Activated T-helper 2 cell treated with anti-CD3 and anti-CD28 coated beads, Interferon-gamma antibody, Interleukin-2, Interleukin-4, amounts not matched to agents 10 μg/mL and 5 μg/mL and 100 μg/mL, durations not matched to agents 14 hours and 24 hours and 36 hours (primary cell): ENCODE measurements around the gene KDM2A. TPM values are rescaled to one million over a fixed set of nuclear protein-coding genes. Genes with fewer than 3 reads are reported as not detected.
"Not testable (repeated sequence)": the region's sequence is repeated elsewhere in the genome, so short reads cannot be mapped to it uniquely, and the experiment has no call there.

Experiments
- DNase-seq: peaks from one replicate; pipeline ENCODE4 v3.0.0; 2021; ENCODE audit warnings: low spot score
- H3K27ac Mint-ChIP-seq: one replicate; pipeline ENCODE4 v1.8.0; 2021; ENCODE audit warnings: mixed read lengths
- H3K27me3 Mint-ChIP-seq: one replicate; pipeline ENCODE4 v1.8.0; 2021; ENCODE audit warnings: low read depth, mixed read lengths
- H3K36me3 Mint-ChIP-seq: one replicate; pipeline ENCODE4 v1.8.0; 2021; ENCODE audit warnings: low read depth, mixed read lengths
- H3K4me1 Mint-ChIP-seq: one replicate; pipeline ENCODE4 v1.8.0; 2021; ENCODE audit warnings: low read depth, mixed read lengths
- H3K4me3 Mint-ChIP-seq: one replicate; pipeline ENCODE4 v1.8.0; 2021; ENCODE audit warnings: low read depth, mild to moderate bottlenecking, moderate library complexity, mixed read lengths
- H3K9me3 Mint-ChIP-seq: one replicate; pipeline ENCODE4 v1.8.0; 2021; ENCODE audit warnings: mixed read lengths
- intact Hi-C: fragments of 100-400 bp; cut with micrococcal nuclease; formaldehyde crosslinking; loops from one replicate; pipeline ENCODE4 v1.15.1; 2023
- total RNA-seq: library from RNA; stranded (reverse); gene quantifications from 2 replicates; pipeline ENCODE4 v1.2.3, GENCODE V29; 2022

Gene KDM2A
- total RNA-seq, 1 donor from 2014 or later = 96.0 TPM

DNA sequence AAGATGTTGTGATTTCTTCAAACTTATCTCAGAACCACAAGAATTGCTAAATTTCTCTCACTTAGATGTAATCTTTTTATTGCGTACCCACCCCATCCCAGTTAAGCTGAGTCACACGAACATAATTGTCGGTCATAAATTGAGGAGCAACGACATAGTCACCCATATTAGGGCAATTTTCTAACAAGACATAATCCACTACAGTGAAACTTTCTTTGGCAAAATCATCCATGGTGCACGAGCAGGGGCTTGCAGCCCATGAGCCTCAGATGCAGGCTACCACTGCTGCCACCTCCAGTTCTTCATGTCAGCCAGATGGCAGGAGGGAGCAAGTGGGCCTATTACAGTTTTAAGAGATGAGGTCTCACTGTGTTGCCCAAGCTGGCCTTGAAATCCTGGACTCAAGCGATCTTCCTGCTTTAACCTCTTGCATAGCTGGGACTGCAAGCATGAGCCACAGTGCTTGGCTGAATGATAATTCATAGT, 77.0 kb downstream of the KDM2A start:
- Mint-ChIP-seq H3K9me3 (no peaks in the 10 kb centered on the region), H3K27me3 (no peaks in the 10 kb centered on the region), H3K4me3 (no peak overlapping the region), H3K36me3 (peaks cover 39% of the 10 kb centered on the region), H3K27ac (no peak overlapping the region), H3K4me1 (no peaks in the 10 kb centered on the region)
- no peak for DNase-seq
- intact Hi-C loops = no loop called here

DNA sequence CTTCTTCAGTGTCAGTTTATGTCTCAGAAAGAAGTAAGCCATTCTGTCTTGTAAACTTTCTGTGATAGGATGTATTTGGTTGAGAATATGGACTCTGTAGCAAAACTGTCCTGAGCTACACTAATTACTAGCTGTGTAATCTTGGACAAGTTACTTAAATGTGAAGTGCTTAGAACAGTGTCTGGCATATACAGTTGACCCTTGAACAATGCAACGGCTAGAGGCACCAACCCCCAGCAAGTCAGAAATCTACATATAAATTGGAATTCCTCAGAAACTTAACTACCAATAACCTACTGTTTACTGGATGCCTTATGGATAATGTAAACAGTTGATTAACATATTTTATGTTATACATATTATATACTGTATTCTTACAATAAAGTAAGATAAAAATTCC, 78.5 kb downstream of the KDM2A start:
- Mint-ChIP-seq H3K4me1 (no peaks in the 10 kb centered on the region), H3K36me3 (peaks cover 37% of the 10 kb centered on the region), H3K4me3 (no peak overlapping the region), H3K9me3 (no peaks in the 10 kb centered on the region), H3K27me3 (no peaks in the 10 kb centered on the region), H3K27ac (no peak overlapping the region)
- DNase-seq = no peak
- intact Hi-C loops = no loop called here

DNA sequence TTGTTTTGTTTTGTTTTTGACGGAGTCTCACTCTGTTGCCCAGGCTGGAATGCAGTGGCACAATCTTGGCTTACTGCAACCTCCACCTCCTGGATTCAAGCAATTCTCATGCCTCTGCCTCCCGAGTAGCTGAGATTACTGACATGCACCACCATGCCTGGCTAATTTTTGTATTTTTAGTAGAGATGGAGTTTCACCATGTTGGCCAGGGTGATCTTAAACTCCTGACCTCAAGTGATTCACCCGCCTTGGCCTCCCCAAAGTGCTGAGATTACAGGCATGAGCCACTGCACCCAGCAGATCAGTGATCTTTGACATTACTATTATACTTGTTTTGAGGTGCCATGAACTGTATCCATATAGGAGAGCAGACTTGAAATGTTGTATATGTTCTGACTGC, 79.7 kb downstream of the KDM2A start:
- H3K27ac Mint-ChIP-seq, H3K27me3 Mint-ChIP-seq, DNase-seq, H3K4me1 Mint-ChIP-seq, intact Hi-C loops, H3K9me3 Mint-ChIP-seq, H3K4me3 Mint-ChIP-seq: not testable (repeated sequence)
- peaks cover 40% of the 10 kb centered on the region for H3K36me3 Mint-ChIP-seq

DNA sequence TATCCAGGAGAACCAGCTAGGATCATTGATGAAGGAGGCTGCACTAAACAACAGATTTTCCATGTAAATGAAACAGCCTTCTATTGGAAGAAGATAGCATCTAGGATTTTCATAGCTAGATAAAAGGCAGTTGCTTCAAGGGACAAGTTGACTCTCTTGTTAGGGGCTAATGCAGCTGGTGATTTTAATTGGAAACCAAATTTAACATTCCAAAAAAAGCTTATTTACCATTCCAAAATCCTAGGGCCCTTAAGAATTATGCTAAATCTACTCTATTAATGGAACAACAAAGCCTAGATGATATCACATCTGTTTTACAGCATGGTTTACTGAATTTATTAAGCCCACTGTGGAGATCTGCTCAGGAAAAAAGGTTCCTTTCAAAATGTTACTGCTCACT, 80.7 kb downstream of the KDM2A start:
- Mint-ChIP-seq H3K36me3 (peaks cover 33% of the 10 kb centered on the region), H3K4me1 (no peaks in the 10 kb centered on the region), H3K27me3 (no peaks in the 10 kb centered on the region), H3K4me3 (no peak overlapping the region), H3K27ac (no peak overlapping the region), H3K9me3 (no peaks in the 10 kb centered on the region)
- intact Hi-C loops = no loop called here
- no peak for DNase-seq

DNA sequence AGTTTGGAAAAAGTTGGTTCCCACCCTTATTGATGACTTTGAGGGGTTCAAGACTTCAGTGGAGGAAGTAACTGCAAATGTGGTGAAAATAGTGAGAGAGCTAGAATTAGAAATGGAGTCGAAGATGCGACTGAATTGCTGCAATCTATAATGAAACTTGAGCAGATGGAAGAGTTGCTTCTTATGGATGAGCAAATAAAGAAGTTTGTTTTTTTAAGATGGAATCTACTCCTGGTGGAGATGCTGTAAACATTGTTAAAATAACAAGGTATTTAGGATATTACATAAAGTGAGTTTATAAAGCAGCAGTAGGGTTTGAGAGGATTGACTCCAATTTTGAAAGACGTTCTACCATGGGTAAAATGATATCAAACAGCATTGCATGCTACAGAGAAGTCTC, 83.0 kb downstream of the KDM2A start:
- Mint-ChIP-seq H3K9me3 (no peaks in the 10 kb centered on the region), H3K36me3 (peaks cover 28% of the 10 kb centered on the region), H3K27me3 (no peaks in the 10 kb centered on the region), H3K4me3 (no peak overlapping the region), H3K27ac (no peak overlapping the region), H3K4me1 (no peaks in the 10 kb centered on the region)
- DNase-seq = no peak
- intact Hi-C loops = no loop called here

DNA sequence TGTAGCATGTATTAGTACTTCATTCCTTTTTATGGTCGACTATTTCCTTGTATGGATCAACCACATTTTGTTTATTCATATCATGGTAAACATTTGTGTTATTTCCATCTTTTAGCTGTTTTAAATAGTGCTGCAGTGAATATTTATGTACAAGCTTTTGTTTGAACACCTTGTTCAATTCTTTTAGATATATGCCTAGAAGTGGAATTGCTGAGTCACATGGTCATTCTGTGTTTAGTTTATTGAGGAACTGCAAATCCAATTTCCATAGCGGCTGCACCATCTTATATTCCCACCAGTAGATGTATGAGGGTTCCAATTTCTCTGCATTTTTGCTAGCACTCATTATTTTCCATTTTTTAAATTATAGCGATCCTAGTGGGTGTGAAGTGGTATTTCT, 85.8 kb downstream of the KDM2A start:
- H3K27me3 Mint-ChIP-seq = no peaks in the 10 kb centered on the region
- no peak overlapping the region for H3K4me3 Mint-ChIP-seq
- no peak for DNase-seq
- intact Hi-C loops = no loop called here
- H3K27ac Mint-ChIP-seq = no peak overlapping the region
- no peaks in the 10 kb centered on the region for H3K9me3 Mint-ChIP-seq
- no peaks in the 10 kb centered on the region for H3K4me1 Mint-ChIP-seq
- peaks cover 26% of the 10 kb centered on the region for H3K36me3 Mint-ChIP-seq

DNA sequence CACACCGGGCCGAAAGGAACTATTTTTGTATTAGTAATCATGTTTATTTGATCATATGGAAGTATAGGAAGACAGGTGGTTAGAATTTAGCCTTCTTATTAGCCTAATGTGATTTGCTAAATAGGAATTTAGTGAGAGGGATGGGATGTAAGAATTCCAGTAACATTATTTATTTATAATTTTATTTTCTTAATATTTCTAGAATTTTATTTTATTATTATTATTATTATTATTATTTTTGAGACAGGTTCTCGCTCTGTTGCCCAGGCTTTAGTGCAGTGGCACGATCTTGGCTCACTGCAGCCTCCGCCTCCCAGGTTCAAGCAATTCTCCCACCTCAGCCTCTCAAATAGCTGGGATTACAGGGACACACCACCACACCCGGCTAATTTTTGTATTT, 90.2 kb downstream of the KDM2A start:
- not testable (repeated sequence) for H3K27ac Mint-ChIP-seq, H3K4me3 Mint-ChIP-seq

DNA sequence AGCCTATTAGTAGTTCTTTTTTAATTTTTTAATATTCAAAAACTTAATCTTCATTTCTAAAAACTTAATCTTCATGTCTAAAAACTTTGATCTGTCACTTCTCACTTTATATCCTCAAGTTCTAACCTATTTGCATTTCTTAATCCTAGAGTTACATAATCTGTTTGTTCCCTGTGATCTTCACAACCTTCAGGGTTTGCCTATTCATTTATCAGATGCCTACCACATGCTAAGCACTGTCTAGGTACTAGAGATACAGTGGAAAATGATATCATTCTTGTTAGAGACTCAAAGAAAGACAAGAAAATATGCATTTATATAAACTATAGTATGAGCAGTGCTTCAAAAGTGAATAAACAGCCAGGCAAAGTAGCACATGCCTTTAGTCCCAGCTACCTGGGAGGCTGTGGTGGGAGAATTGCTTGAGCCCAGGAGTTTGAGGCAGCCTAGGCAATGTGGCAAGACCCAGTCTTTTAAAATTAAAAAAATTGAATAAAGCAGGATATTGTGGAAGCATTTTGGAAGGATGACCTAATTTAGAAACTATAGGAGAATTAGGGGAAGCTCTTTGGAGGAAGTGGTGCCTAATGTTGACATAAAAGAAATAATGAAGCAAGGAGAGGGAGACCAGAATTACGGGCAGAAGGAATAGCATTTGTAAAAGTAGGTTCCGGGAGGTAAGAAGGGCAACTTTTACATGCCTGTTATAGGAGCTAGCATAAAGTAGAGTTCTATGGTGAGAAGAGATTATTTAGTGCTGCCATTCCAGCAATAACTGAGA, 92.8 kb downstream of the KDM2A start:
- Mint-ChIP-seq H3K27me3 (no peaks in the 10 kb centered on the region), H3K4me3 (no peak overlapping the region), H3K36me3 (peaks cover 41% of the 10 kb centered on the region), H3K9me3 (no peaks in the 10 kb centered on the region), H3K27ac (no peak overlapping the region), H3K4me1 (peaks cover 1% of the 10 kb centered on the region)
- DNase-seq = no peak
- intact Hi-C loops = no loop called here

More for the DNA sequence above, 90.2 kb downstream of the KDM2A start:
- H3K27me3 Mint-ChIP-seq, H3K9me3 Mint-ChIP-seq, H3K4me1 Mint-ChIP-seq, intact Hi-C loops, DNase-seq: not testable (repeated sequence)
- peaks cover 31% of the 10 kb centered on the region for H3K36me3 Mint-ChIP-seq

DNA sequence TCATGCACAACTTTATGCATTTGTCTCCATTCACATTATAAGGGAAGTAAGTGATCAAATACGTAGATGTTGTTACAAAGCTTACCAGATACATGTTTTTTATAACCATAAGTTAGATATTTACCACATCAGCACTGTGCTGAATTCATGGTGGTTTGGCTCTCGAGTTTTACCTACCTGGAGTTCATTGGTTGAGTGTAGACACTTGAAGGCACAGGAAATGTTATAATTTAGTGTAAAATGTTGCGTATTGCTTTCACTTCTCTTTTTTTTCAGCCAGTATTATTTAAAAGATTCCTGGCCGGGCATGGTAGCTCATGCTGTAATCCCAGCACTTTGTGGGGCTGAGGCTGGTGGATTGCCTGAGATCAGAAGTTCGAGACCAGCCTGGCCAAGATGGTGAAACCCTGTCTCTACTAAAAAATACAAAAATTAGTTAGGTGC, 94.1 kb downstream of the KDM2A start:
- Mint-ChIP-seq H3K4me1 (peaks cover 1% of the 10 kb centered on the region), H3K4me3 (no peak overlapping the region), H3K9me3 (no peaks in the 10 kb centered on the region), H3K27ac (no peak overlapping the region), H3K27me3 (no peaks in the 10 kb centered on the region), H3K36me3 (peaks cover 48% of the 10 kb centered on the region)
- no peak for DNase-seq
- intact Hi-C loops = no loop called here

DNA sequence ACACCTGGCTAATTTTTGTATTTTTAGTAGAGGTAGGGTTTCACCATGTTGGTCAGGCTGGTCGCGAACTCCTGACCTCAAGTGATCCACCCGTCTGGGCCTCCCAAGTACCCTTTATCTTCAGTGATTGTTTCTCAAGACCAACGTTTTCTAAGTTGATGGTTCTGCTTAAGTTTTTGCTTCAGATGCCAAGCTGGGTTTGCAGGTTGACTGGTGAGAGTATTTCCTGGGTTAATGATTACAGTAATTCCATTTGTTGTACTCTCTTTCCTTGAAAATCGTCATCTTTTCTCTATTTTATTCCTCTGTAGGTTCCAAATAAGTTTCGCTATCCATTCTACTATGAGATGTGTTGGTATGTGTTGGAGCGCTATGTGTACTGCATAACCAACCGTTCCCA, 108.7 kb downstream of the KDM2A start:
- Mint-ChIP-seq H3K36me3 (peaks cover 60% of the 10 kb centered on the region), H3K4me1 (peaks cover 5% of the 10 kb centered on the region), H3K27me3 (no peaks in the 10 kb centered on the region), H3K9me3 (no peaks in the 10 kb centered on the region), H3K27ac (no peak overlapping the region), H3K4me3 (no peak overlapping the region)
- no peak for DNase-seq
- intact Hi-C loops = no loop called here

DNA sequence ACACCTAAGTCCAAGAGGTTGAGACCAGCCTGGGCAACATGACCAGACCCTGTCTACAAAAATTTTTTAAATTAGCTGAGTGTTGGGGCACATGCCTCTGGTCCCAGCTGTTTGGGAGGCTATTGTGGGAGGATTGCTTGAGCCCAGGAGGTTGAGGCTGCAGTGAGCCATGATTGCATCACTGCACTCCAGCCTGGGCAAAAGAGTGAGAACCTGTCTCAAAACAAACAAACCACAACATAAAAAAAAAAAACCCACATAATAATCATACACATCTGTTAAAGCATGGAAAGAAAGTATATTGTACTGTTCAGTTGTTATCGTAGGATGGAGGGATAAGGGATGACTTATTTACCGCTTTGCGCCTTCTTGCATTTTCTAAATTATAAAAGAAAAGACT, 111.3 kb downstream of the KDM2A start:
- Mint-ChIP-seq H3K36me3 (peaks cover 60% of the 10 kb centered on the region), H3K4me1 (peaks cover 15% of the 10 kb centered on the region), H3K9me3 (no peaks in the 10 kb centered on the region), H3K27ac (no peak overlapping the region), H3K4me3 (no peak overlapping the region), H3K27me3 (no peaks in the 10 kb centered on the region)
- intact Hi-C loops = no loop called here
- DNase-seq = no peak

DNA sequence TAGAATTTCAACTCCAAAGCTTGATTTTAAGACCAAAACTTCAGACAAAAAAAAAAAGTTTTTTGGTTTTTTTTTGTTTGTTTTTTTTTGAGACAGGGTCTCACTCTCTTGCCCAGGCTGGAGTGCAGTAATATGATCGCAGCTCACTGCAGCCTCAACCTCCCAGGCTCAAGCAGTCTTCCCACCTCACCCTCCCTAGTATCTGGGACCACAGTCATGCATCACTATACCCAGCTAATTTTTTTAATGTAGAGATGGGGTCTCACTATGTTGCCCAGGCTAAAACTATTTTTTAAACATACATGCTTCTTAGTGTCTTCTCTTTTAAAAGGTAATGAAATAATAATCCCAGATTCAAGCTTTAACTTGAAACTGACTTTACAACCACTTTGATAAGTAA, 111.8 kb downstream of the KDM2A start:
- Mint-ChIP-seq H3K4me1 (peaks cover 15% of the 10 kb centered on the region), H3K27ac (no peak overlapping the region)
- intact Hi-C loops = no loop called here

DNA sequence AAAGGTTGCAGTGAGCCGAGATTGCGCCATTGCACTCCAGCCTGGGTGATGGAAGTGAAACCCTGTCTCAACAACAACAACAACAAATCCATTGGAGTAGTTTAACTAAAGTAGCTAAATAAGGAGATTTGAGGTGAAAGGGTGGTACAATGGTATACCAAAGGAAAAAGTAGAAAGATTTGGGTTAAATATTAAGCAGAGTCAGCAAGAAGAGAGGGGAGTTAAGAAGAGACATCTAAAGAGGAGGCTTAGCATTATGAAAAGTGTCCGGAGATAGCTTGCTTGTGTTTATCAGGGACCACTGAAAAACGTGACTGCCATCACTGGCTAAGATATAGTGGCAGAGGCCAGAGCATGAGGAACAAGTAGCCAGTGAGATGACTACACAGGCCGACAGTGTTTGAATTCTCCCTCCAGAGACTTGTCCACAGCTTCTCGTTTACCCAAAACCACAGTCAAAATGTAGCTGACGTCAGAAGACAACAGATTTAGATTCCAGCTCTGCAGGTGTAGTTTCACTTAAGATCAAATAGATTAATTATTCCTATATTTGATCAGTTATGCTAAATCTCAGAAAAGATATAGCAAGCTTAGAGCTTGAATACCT, 114.6 kb downstream of the KDM2A start:
- H3K27ac Mint-ChIP-seq = peak overlapping the region; percentile 56
- peaks cover 45% of the 10 kb centered on the region for H3K36me3 Mint-ChIP-seq
- intact Hi-C loops = no loop called here
- H3K4me1 Mint-ChIP-seq = peaks cover 15% of the 10 kb centered on the region
- no peak overlapping the region for H3K4me3 Mint-ChIP-seq
- DNase-seq = no peak
- H3K27me3 Mint-ChIP-seq = no peaks in the 10 kb centered on the region
- H3K9me3 Mint-ChIP-seq = no peaks in the 10 kb centered on the region

More for the DNA sequence above, 111.8 kb downstream of the KDM2A start:
- H3K27me3 Mint-ChIP-seq = no peaks in the 10 kb centered on the region
- no peaks in the 10 kb centered on the region for H3K9me3 Mint-ChIP-seq
- peaks cover 60% of the 10 kb centered on the region for H3K36me3 Mint-ChIP-seq
- DNase-seq = no peak
- H3K4me3 Mint-ChIP-seq = no peak overlapping the region
